Endothelial cell of umbilical vein (primary cell): ENCODE measurements around the gene TLR9. TPM values are rescaled to one million over a fixed set of nuclear protein-coding genes. Genes with fewer than 3 reads are reported as not detected.

Experiments
- BruUV-seq: library from RNA; stranded (reverse); fragments of 400-500 nt; replicated peaks from 2 replicates; lab custom pipeline; 2021; lab: Mats Ljungman, UMichigan
- CTCF ChIA-PET: fragments of 300-600, 350-600 bp; sonication (Branson Sonifier 250); formaldehyde crosslinking; loops from one replicate; lab custom pipeline; 2021; ENCODE audit warnings: antibody characterized with exemption, inconsistent platforms; lab: Charles Lee
- POLR2A ChIA-PET: fragments of 300-600, 350-600 bp; sonication (Branson Sonifier 250); formaldehyde crosslinking; loops from one replicate; lab custom pipeline; 2021; ENCODE audit warnings: antibody characterized with exemption, inconsistent platforms; lab: Charles Lee
- DNase-seq: peaks from one replicate; pipeline ENCODE4 v3.0.0-alpha.2; 2011; ENCODE audit warnings: low read depth, low spot score
- FAIRE-seq: peaks from 2 replicates; lab custom pipeline; 2011; peaks lifted over from hg19 to GRCh38; lab: Jason Lieb, UNC
- H2AFZ ChIP-seq: 2 replicates; pipeline ENCODE4 v1.6.0; 2012; ENCODE audit warnings: low read depth, low read length, control low read depth, inconsistent platforms
- H3K27ac ChIP-seq: 2 replicates; pipeline ENCODE4 v1.5.1; 2011; ENCODE audit warnings: low read depth, mild to moderate bottlenecking, control low read depth, low read length, moderate library complexity; ENCODE audit not compliant: insufficient read depth
- H3K27me3 ChIP-seq, 2 experiments: 2 replicates each; pipeline versions ENCODE4 v1.6.0 to v1.6.1; 2011; ENCODE audit warnings: low read length in 2 of 2, mixed read lengths in 1 of 2; ENCODE audit not compliant: control insufficient read depth in 2 of 2, insufficient read depth in 2 of 2
- H3K36me3 ChIP-seq, 2 experiments: 2 replicates in 1 of 2; 3 replicates in 1 of 2; pipeline ENCODE4 v1.5.1; 2011; ENCODE audit warnings: low read length in 2 of 2, mild to moderate bottlenecking in 1 of 2, moderate library complexity in 1 of 2; ENCODE audit not compliant: control insufficient read depth in 2 of 2, insufficient read depth in 2 of 2; ENCODE audit errors: extremely low read depth in 1 of 2
- H3K4me1 ChIP-seq: 3 replicates; pipeline ENCODE4 v1.5.1; 2011; ENCODE audit warnings: mild to moderate bottlenecking, low read length; ENCODE audit not compliant: control insufficient read depth, insufficient read depth; ENCODE audit errors: extremely low read depth
- H3K4me2 ChIP-seq: 2 replicates; pipeline ENCODE4 v1.6.1; 2011; ENCODE audit warnings: low read length, control low read depth, mixed read lengths; ENCODE audit not compliant: insufficient read depth
- H3K4me3 ChIP-seq, 3 experiments: fragments of 200-600 bp in 1 of 3; sonication (generic), shearing (Covaris generic) in 1 of 3; replicated peaks in 1 of 3; 2 replicates each; pipeline ENCODE4 v1.5.1; 2011 to 2016; ENCODE audit warnings: control low read depth in 3 of 3, low read length in 3 of 3, mild to moderate bottlenecking in 2 of 3, inconsistent platforms in 1 of 3, low read depth in 1 of 3, moderate library complexity in 1 of 3; ENCODE audit not compliant: insufficient read depth in 1 of 3
- H3K79me2 ChIP-seq: 2 replicates; pipeline ENCODE4 v1.6.0; 2012; ENCODE audit warnings: low read length, inconsistent platforms; ENCODE audit not compliant: control insufficient read depth, insufficient read depth
- H3K9ac ChIP-seq: replicated peaks from 2 replicates; pipeline ENCODE3; 2011; ENCODE audit warnings: low read length, control low read depth; ENCODE audit not compliant: insufficient read depth; ENCODE audit errors: extremely low read depth
- H3K9me1 ChIP-seq: replicated peaks from 3 replicates; pipeline ENCODE4 v1.6.0; 2011; ENCODE audit warnings: mild to moderate bottlenecking, low read length; ENCODE audit not compliant: control insufficient read depth, insufficient read depth; ENCODE audit errors: extremely low read depth
- H3K9me3 ChIP-seq: replicated peaks from 2 replicates; pipeline ENCODE4 v1.5.1; 2012; ENCODE audit warnings: low read length, inconsistent platforms; ENCODE audit not compliant: control insufficient read depth, insufficient read depth
- H4K20me1 ChIP-seq: replicated peaks from 2 replicates; pipeline ENCODE3; 2011; ENCODE audit warnings: mild to moderate bottlenecking, low read length; ENCODE audit not compliant: control insufficient read depth, insufficient read depth; ENCODE audit errors: extremely low read depth
- CTCF ChIP-seq, 2 donors: IDR thresholded peaks; 1 replicate in 1 of 2; 2 replicates in 1 of 2; pipeline ENCODE4 v1.5.1; 2011; ENCODE audit warnings: low read length in 2 of 2, mild to moderate bottlenecking in 2 of 2, moderate library complexity in 2 of 2, control low read depth in 1 of 2, inconsistent platforms in 1 of 2, low read depth in 1 of 2; ENCODE audit not compliant: insufficient read depth in 1 of 2; ENCODE audit errors: extremely low read depth in 1 of 2
- EZH2 ChIP-seq: IDR thresholded peaks from 2 replicates; pipeline ENCODE4 v1.6.1; 2012; ENCODE audit warnings: borderline replicate concordance, low read depth, mild to moderate bottlenecking, moderate library complexity, low read length, inconsistent platforms; ENCODE audit not compliant: severe bottlenecking
- FOS ChIP-seq: IDR thresholded peaks from 2 replicates; pipeline ENCODE4 v1.6.1; 2011; ENCODE audit warnings: mild to moderate bottlenecking, low read length, moderate library complexity, borderline replicate concordance; ENCODE audit not compliant: insufficient read depth
- GATA2 ChIP-seq: IDR thresholded peaks from 2 replicates; pipeline ENCODE4 v1.7.0; 2011; ENCODE audit warnings: low read depth, mild to moderate bottlenecking, moderate library complexity, mixed read lengths, low read length; ENCODE audit not compliant: insufficient read length, insufficient read depth
- JUN ChIP-seq: IDR thresholded peaks from 2 replicates; pipeline ENCODE4 v1.6.1; 2011; ENCODE audit warnings: borderline replicate concordance, low read depth; ENCODE audit not compliant: insufficient read length, insufficient read depth
- MAX ChIP-seq: IDR thresholded peaks from 2 replicates; pipeline ENCODE4 v1.6.1; 2011; ENCODE audit not compliant: insufficient read depth, insufficient read length
- MYC ChIP-seq: IDR thresholded peaks from one replicate; pipeline ENCODE4 v1.6.1; 2011; ENCODE audit warnings: mild to moderate bottlenecking, low read depth, low read length
- POLR2A ChIP-seq: IDR thresholded peaks from 2 replicates; pipeline ENCODE4 v1.6.1; 2012; ENCODE audit warnings: low read depth, mild to moderate bottlenecking, control low read depth, low read length
- POLR2AphosphoS5 ChIP-seq: IDR thresholded peaks from 2 replicates; pipeline ENCODE4 v1.6.1; 2012; ENCODE audit warnings: low read depth, mild to moderate bottlenecking, control low read depth, low read length, moderate library complexity; ENCODE audit not compliant: insufficient read depth
- dilution Hi-C: fragments of 300-500 bp; cut with MboI; formaldehyde crosslinking; loops from one replicate; pipeline ENCODE4 v1.15.0; 2019; ENCODE audit warnings: low sequenced_read_pairs; ENCODE audit not compliant: extremely low pct_ligation_motif_present
- intact Hi-C: fragments of 100-400 bp; cut with micrococcal nuclease; formaldehyde crosslinking; loops from one replicate; pipeline ENCODE4 v1.10.0; 2022
- polyA plus RNA-seq, 4 experiments: library from polyadenylated mRNA; depleted of rRNA in 3 of 4; stranded (reverse) in 3 of 4; unstranded in 1 of 4; fragments of >200 nt; gene quantifications; 2 replicates each; pipeline versions ENCODE4 v1.2.1 to v1.2.3, GENCODE V29; 2011 to 2012; ENCODE audit warnings: missing spikeins in 1 of 4
- total RNA-seq: library from RNA; stranded (reverse); gene quantifications from 2 replicates; pipeline ENCODE4 v1.2.3, GENCODE V29; 2021

The TLR9 gene
- total and polyA plus RNA-seq, 2 donors (not counting 3 experiments of a cell fraction or from before 2014, with no cell fraction given), result not detected

GRCh38 chr3:52227117-52227516, 1.7 kb upstream of the TLR9 start:
- H4K20me1 ChIP-seq, result no peaks in the 10 kb centered on the region
- no peak overlapping the region for H2AFZ ChIP-seq
- BruUV-seq, result no TSS peak
- H3K9me1 ChIP-seq, result no peaks in the 10 kb centered on the region
- no peak for FAIRE-seq
- CTCF ChIA-PET, result no interaction called here
- no peaks in the 10 kb centered on the region for H3K9me3 ChIP-seq
- peaks cover 2% of the 10 kb centered on the region for H3K79me2 ChIP-seq
- no peak overlapping the region for H3K9ac ChIP-seq
- H3K36me3 ChIP-seq, result peaks cover 14 to 24% of the 10 kb centered on the region in 2 experiments
- no peak for DNase-seq
- POLR2A ChIA-PET, result interaction anchor here (0.7 kb wide), 1 partner anchor 10 kb away, joined by 5 read pairs; no protein-coding TSS in a partner anchor
- no peak overlapping the region for H3K27ac ChIP-seq
- intact Hi-C loops (no loop called here), dilution Hi-C loops (no loop called here)
- no peak for TF ChIP-seq POLR2AphosphoS5
- TF ChIP-seq FOS, result no peak
- TF ChIP-seq MYC, result no peak
- no peak for TF ChIP-seq EZH2
- TF ChIP-seq MAX, result no peak
- TF ChIP-seq POLR2A, result no peak
- H3K27me3 ChIP-seq, result no peaks in the 10 kb centered on the region
- no peak overlapping the region for H3K4me3 ChIP-seq
- H3K4me2 ChIP-seq, result no peak overlapping the region
- H3K4me1 ChIP-seq, result no peaks in the 10 kb centered on the region

- ChIA-PET CTCF (interaction anchor here (0.7 to 9.7 kb wide), 3 partner anchors 61 to 114 kb away, joined by 3 to 133 read pairs (median 6); partner anchors contain the start of gene GLYCTK), POLR2A (no interaction called here)
- no TSS peak for BruUV-seq
- no peak overlapping the region for H3K4me2 ChIP-seq
- no peak overlapping the region for H3K9ac ChIP-seq
- DNase-seq (no peak), FAIRE-seq (no peak)
- no peaks in the 10 kb centered on the region for H3K4me1 ChIP-seq
- no peak overlapping the region for H3K27ac ChIP-seq
- no peaks in the 10 kb centered on the region for H3K9me1 ChIP-seq
- H4K20me1 ChIP-seq, result no peaks in the 10 kb centered on the region
- no peak overlapping the region for H2AFZ ChIP-seq
- H3K27me3 ChIP-seq, result no peaks in the 10 kb centered on the region
- TF ChIP-seq EZH2, result no peak
- no peak for TF ChIP-seq MYC
- no peak for TF ChIP-seq GATA2
- TF ChIP-seq JUN, result no peak
- TF ChIP-seq POLR2A, result no peak
- no peak for TF ChIP-seq POLR2AphosphoS5
- no peak for TF ChIP-seq FOS
- TF ChIP-seq CTCF (IDR thresholded peaks at IDR 0.05; ENCODE audit: extremely low read depth in 1 of 2, insufficient read depth in 1 of 2, low read depth in 1 of 2, low read length in 2 of 2), result no peak
- no peak for TF ChIP-seq MAX
- intact Hi-C loops (no loop called here), dilution Hi-C loops (no loop called here)
- no peaks in the 10 kb centered on the region for H3K79me2 ChIP-seq
- no peak overlapping the region for H3K4me3 ChIP-seq
- peaks cover 14 to 24% of the 10 kb centered on the region in 2 experiments for H3K36me3 ChIP-seq
- no peaks in the 10 kb centered on the region for H3K9me3 ChIP-seq
Measured at GRCh38 chr3:52226229-52226817, 878 bp upstream of the TLR9 start.
